Measurements from ENCODE around the gene CEP112. TPM values are rescaled to one million over a fixed set of nuclear protein-coding genes. Genes with fewer than 3 reads are reported as not detected.

CEP112 gene
- total and polyA plus RNA-seq, 10 of the 15 experiments (the other 5 are each of a cell fraction or from before 2014, with no cell fraction given), result 0.11 to 3.8 (median 0.32) TPM; not detected in 1

DNA sequence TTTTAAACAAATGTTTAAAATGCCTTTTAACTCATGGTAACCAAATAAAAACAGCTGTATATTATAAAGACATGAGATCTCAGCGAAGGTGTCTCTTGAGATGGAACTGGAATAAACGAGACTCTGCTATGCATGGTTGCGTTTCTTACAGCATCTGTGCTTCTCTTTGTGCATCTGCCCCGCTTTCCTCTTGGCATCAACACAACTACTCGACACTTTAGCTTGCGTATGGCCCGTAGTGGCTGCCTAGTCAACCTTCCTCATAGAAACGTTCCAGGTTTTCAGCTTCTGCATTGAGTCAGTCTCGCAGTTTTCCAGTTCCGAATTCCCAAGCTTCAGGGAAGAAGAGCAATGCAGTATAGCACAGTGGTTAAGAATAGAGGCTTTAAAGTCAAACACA lies 214.9 kb downstream of the CEP112 start:
- Histone ChIP-seq H4K20me1 (ENCODE audit: control insufficient read depth, insufficient read depth) (no peaks in the 10 kb centered on the region), H2AFZ (ENCODE audit: control insufficient read depth, low read depth, low read length) (no peak overlapping the region), H3K27me3 (replicated peaks in 1 of 2; ENCODE audit: control insufficient read depth in 2 of 2, insufficient read depth in 2 of 2, low read length in 1 of 2) (no peaks in the 10 kb centered on the region), H3K79me2 (ENCODE audit: control insufficient read depth, insufficient read depth, low read length) (no peaks in the 10 kb centered on the region), H3K4me3 (no peak overlapping the region), H3K36me3 (ENCODE audit: control insufficient read depth in 2 of 2, insufficient read depth in 2 of 2, low read length in 1 of 2) (no peaks in the 10 kb centered on the region), H3K9me3 (replicated peaks; ENCODE audit: control insufficient read depth, insufficient read depth, low read length) (no peaks in the 10 kb centered on the region), H3K27ac (ENCODE audit: control insufficient read depth, insufficient read depth) (no peak overlapping the region), H3K4me2 (ENCODE audit: control insufficient read depth, insufficient read depth) (no peak overlapping the region), H3K9ac (ENCODE audit: control insufficient read depth, insufficient read depth, low read length) (no peak overlapping the region), H3K4me1 (ENCODE audit: control insufficient read depth, insufficient read depth, low read length) (no peaks in the 10 kb centered on the region)
- ChIA-PET CTCF (no interaction called here), SMC1A (ENCODE audit: uncharacterized antibody, unreplicated experiment) (no interaction called here), POLR2A (no interaction called here), RAD21 (ENCODE audit: unreplicated experiment) (no interaction called here)
- FAIRE-seq (no peak), ATAC-seq (no peak), DNase-seq (ENCODE audit: low read depth, low spot score) (no peak)
- 42% methylated on average over 10 of the region's 10 CpGs for WGBS (ENCODE audit: insufficient coverage, insufficient replicate concordance, low lambda C conversion rate, missing lambda C conversion rate)
- intact Hi-C loops (cut with micrococcal nuclease; ENCODE audit: unreplicated experiment) (no loop called here), in situ Hi-C loops (cut with MboI) (loop anchor here (25.0 kb wide), 1 partner anchor 690 kb away; no protein-coding TSS in a partner anchor)
- TF ChIP-seq SP1 (IDR thresholded peaks at IDR 0.05; ENCODE audit: low read depth, low read length), result no peak
- no peak for TF ChIP-seq PAX5 (IDR thresholded peaks at IDR 0.05; ENCODE audit: borderline replicate concordance, low read depth, low read length)
- TF ChIP-seq, protein P1, sequence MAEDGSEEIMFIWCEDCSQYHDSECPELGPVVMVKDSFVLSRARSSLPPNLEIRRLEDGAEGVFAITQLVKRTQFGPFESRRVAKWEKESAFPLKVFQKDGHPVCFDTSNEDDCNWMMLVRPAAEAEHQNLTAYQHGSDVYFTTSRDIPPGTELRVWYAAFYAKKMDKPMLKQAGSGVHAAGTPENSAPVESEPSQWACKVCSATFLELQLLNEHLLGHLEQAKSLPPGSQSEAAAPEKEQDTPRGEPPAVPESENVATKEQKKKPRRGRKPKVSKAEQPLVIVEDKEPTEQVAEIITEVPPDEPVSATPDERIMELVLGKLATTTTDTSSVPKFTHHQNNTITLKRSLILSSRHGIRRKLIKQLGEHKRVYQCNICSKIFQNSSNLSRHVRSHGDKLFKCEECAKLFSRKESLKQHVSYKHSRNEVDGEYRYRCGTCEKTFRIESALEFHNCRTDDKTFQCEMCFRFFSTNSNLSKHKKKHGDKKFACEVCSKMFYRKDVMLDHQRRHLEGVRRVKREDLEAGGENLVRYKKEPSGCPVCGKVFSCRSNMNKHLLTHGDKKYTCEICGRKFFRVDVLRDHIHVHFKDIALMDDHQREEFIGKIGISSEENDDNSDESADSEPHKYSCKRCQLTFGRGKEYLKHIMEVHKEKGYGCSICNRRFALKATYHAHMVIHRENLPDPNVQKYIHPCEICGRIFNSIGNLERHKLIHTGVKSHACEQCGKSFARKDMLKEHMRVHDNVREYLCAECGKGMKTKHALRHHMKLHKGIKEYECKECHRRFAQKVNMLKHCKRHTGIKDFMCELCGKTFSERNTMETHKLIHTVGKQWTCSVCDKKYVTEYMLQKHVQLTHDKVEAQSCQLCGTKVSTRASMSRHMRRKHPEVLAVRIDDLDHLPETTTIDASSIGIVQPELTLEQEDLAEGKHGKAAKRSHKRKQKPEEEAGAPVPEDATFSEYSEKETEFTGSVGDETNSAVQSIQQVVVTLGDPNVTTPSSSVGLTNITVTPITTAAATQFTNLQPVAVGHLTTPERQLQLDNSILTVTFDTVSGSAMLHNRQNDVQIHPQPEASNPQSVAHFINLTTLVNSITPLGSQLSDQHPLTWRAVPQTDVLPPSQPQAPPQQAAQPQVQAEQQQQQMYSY (CRISPR knock-in tag; IDR thresholded peaks at IDR 0.05), result no peak
- TF ChIP-seq MYB (IDR thresholded peaks at IDR 0.05; ENCODE audit: borderline replicate concordance, low read depth, low read length), result no peak
- TF ChIP-seq SMARCA5 (IDR thresholded peaks at IDR 0.05), result no peak
- no peak for TF ChIP-seq JUNB (IDR thresholded peaks at IDR 0.05)
- TF ChIP-seq LARP7 (IDR thresholded peaks at IDR 0.05), result no peak
- TF ChIP-seq, protein P2, sequence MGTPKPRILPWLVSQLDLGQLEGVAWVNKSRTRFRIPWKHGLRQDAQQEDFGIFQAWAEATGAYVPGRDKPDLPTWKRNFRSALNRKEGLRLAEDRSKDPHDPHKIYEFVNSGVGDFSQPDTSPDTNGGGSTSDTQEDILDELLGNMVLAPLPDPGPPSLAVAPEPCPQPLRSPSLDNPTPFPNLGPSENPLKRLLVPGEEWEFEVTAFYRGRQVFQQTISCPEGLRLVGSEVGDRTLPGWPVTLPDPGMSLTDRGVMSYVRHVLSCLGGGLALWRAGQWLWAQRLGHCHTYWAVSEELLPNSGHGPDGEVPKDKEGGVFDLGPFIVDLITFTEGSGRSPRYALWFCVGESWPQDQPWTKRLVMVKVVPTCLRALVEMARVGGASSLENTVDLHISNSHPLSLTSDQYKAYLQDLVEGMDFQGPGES (IDR thresholded peaks at IDR 0.05), result no peak
- no peak for TF ChIP-seq HDAC2 (IDR thresholded peaks at IDR 0.05)
- TF ChIP-seq, protein P3, sequence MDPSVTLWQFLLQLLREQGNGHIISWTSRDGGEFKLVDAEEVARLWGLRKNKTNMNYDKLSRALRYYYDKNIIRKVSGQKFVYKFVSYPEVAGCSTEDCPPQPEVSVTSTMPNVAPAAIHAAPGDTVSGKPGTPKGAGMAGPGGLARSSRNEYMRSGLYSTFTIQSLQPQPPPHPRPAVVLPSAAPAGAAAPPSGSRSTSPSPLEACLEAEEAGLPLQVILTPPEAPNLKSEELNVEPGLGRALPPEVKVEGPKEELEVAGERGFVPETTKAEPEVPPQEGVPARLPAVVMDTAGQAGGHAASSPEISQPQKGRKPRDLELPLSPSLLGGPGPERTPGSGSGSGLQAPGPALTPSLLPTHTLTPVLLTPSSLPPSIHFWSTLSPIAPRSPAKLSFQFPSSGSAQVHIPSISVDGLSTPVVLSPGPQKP (IDR thresholded peaks at IDR 0.05; ENCODE audit: low read depth, low read length), result no peak
- TF ChIP-seq, protein P4, sequence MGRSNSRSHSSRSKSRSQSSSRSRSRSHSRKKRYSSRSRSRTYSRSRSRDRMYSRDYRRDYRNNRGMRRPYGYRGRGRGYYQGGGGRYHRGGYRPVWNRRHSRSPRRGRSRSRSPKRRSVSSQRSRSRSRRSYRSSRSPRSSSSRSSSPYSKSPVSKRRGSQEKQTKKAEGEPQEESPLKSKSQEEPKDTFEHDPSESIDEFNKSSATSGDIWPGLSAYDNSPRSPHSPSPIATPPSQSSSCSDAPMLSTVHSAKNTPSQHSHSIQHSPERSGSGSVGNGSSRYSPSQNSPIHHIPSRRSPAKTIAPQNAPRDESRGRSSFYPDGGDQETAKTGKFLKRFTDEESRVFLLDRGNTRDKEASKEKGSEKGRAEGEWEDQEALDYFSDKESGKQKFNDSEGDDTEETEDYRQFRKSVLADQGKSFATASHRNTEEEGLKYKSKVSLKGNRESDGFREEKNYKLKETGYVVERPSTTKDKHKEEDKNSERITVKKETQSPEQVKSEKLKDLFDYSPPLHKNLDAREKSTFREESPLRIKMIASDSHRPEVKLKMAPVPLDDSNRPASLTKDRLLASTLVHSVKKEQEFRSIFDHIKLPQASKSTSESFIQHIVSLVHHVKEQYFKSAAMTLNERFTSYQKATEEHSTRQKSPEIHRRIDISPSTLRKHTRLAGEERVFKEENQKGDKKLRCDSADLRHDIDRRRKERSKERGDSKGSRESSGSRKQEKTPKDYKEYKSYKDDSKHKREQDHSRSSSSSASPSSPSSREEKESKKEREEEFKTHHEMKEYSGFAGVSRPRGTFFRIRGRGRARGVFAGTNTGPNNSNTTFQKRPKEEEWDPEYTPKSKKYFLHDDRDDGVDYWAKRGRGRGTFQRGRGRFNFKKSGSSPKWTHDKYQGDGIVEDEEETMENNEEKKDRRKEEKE (IDR thresholded peaks at IDR 0.05), result no peak
- TF ChIP-seq HCFC1 (IDR thresholded peaks at IDR 0.05; ENCODE audit: low read length), result no peak
- TF ChIP-seq RBBP5 (conservative IDR thresholded peaks at IDR 0.05), result no peak
- no peak for TF ChIP-seq PAX8 (IDR thresholded peaks at IDR 0.05)
- TF ChIP-seq, protein P5, sequence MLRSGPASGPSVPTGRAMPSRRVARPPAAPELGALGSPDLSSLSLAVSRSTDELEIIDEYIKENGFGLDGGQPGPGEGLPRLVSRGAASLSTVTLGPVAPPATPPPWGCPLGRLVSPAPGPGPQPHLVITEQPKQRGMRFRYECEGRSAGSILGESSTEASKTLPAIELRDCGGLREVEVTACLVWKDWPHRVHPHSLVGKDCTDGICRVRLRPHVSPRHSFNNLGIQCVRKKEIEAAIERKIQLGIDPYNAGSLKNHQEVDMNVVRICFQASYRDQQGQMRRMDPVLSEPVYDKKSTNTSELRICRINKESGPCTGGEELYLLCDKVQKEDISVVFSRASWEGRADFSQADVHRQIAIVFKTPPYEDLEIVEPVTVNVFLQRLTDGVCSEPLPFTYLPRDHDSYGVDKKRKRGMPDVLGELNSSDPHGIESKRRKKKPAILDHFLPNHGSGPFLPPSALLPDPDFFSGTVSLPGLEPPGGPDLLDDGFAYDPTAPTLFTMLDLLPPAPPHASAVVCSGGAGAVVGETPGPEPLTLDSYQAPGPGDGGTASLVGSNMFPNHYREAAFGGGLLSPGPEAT (IDR thresholded peaks at IDR 0.05; ENCODE audit: low read depth), result no peak
- no TSS peak for BruUV-seq (replicated peaks)

Data from GM12878 (cell line).